Measurements from ENCODE around the gene HMGCR.
A peak's percentile ranks its signal among the peaks of the same experiment; 100 is the strongest.
"Not testable (repeated sequence)": the region's sequence is repeated elsewhere in the genome, so short reads cannot be mapped to it uniquely, and the experiment has no call there.

The HMGCR gene

DNA sequence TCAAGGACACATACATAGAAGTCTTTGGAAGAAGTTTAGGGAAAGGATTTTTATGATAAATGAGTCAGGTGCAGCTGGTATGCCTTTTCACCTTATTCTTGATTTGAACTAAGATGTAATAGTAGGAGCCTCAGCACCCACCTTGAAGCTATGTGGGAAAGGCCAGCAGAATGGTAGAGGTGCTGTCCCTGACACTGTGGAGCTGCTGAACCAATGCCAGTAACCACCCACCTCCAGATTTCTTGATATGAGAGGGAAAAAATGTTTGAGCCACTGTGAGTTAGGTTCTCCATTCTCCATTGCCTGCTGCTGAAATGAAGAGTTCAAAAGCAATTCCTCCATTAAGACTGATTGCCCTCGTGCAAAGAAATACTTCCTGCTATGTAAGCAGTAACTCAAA, 12.2 kb upstream of the HMGCR start:
- peaks cover 17% of the 10 kb centered on the region for H3K4me1 ChIP-seq (ENCODE audit: insufficient read depth, poor library complexity, severe bottlenecking)
- H3K9me3 ChIP-seq (ENCODE audit: severe bottlenecking) = no peaks in the 10 kb centered on the region
- H3K27me3 ChIP-seq (ENCODE audit: insufficient read depth, poor library complexity, severe bottlenecking) = no peaks in the 10 kb centered on the region
- no peak overlapping the region for H3K4me3 ChIP-seq (ENCODE audit: severe bottlenecking)
- TF ChIP-seq, protein P1, sequence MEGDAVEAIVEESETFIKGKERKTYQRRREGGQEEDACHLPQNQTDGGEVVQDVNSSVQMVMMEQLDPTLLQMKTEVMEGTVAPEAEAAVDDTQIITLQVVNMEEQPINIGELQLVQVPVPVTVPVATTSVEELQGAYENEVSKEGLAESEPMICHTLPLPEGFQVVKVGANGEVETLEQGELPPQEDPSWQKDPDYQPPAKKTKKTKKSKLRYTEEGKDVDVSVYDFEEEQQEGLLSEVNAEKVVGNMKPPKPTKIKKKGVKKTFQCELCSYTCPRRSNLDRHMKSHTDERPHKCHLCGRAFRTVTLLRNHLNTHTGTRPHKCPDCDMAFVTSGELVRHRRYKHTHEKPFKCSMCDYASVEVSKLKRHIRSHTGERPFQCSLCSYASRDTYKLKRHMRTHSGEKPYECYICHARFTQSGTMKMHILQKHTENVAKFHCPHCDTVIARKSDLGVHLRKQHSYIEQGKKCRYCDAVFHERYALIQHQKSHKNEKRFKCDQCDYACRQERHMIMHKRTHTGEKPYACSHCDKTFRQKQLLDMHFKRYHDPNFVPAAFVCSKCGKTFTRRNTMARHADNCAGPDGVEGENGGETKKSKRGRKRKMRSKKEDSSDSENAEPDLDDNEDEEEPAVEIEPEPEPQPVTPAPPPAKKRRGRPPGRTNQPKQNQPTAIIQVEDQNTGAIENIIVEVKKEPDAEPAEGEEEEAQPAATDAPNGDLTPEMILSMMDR (IDR thresholded peaks at IDR 0.05; ENCODE audit: poor library complexity, severe bottlenecking) = no peak
- no peaks in the 10 kb centered on the region for H3K36me3 ChIP-seq (ENCODE audit: low read depth)
- ATAC-seq (ENCODE audit: low read depth) = no peak
- DNase-seq (ENCODE audit: low spot score) = no peak
- no peak overlapping the region for H3K27ac ChIP-seq (ENCODE audit: poor library complexity, severe bottlenecking)

DNA sequence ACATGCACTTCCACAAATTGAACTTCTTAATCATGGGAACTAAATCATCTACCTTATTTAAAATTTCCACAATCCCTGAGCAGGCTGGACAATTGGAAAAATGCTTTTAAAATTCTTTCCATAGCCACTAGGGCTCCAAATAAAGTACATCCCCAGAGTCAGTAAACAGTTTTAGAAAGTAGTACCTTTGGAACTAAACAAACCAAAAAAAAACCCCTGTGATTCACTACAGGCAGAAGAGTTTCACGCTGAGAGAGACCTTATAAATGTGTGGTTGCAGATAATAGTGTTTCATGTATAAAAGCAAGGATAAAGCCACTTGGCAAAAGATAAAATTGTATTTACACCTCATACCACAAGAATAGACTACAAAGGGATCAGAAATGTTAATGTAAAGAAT, 11.8 kb upstream of the HMGCR start:
- Histone ChIP-seq H3K27ac (ENCODE audit: poor library complexity, severe bottlenecking) (no peak overlapping the region), H3K27me3 (ENCODE audit: insufficient read depth, poor library complexity, severe bottlenecking) (no peaks in the 10 kb centered on the region), H3K9me3 (ENCODE audit: severe bottlenecking) (no peaks in the 10 kb centered on the region), H3K4me1 (ENCODE audit: insufficient read depth, poor library complexity, severe bottlenecking) (peaks cover 14% of the 10 kb centered on the region), H3K36me3 (ENCODE audit: low read depth) (no peaks in the 10 kb centered on the region), H3K4me3 (ENCODE audit: severe bottlenecking) (no peak overlapping the region)
- TF ChIP-seq, protein P1 (IDR thresholded peaks at IDR 0.05; ENCODE audit: poor library complexity, severe bottlenecking) = no peak
- DNase-seq (ENCODE audit: low spot score) (no peak), ATAC-seq (ENCODE audit: low read depth) (no peak)

DNA sequence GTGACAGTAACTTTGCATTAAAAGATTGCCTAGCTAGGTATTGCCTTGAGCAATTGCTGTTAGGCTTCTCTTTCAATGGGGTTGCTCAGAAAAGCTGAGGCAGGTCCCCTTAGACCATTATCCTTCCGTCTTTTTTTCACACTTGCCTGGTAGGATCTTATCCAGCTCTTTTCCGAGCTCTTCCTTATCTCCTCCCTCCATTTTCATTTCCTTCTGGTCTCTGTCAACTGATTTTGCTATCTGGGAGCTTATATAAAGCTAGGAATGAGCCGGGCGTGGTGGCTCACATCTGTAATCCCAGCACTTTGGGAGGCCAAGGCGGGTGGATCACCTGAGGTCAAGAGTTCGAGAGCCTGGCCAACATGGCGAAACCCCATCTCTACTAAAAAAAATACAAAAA, 6.6 kb upstream of the HMGCR start:
- no peaks in the 10 kb centered on the region for H3K36me3 ChIP-seq (ENCODE audit: low read depth)
- no peaks in the 10 kb centered on the region for H3K9me3 ChIP-seq (ENCODE audit: severe bottlenecking)
- TF ChIP-seq, protein P1 (IDR thresholded peaks at IDR 0.05; ENCODE audit: poor library complexity, severe bottlenecking) = no peak
- DNase-seq (ENCODE audit: low spot score) (no peak), ATAC-seq (ENCODE audit: low read depth) (no peak)
- H3K4me1 ChIP-seq (ENCODE audit: insufficient read depth, poor library complexity, severe bottlenecking) = no peaks in the 10 kb centered on the region
- H3K27me3 ChIP-seq (ENCODE audit: insufficient read depth, poor library complexity, severe bottlenecking) = no peaks in the 10 kb centered on the region
- no peak overlapping the region for H3K4me3 ChIP-seq (ENCODE audit: severe bottlenecking)
- no peak overlapping the region for H3K27ac ChIP-seq (ENCODE audit: poor library complexity, severe bottlenecking)

DNA sequence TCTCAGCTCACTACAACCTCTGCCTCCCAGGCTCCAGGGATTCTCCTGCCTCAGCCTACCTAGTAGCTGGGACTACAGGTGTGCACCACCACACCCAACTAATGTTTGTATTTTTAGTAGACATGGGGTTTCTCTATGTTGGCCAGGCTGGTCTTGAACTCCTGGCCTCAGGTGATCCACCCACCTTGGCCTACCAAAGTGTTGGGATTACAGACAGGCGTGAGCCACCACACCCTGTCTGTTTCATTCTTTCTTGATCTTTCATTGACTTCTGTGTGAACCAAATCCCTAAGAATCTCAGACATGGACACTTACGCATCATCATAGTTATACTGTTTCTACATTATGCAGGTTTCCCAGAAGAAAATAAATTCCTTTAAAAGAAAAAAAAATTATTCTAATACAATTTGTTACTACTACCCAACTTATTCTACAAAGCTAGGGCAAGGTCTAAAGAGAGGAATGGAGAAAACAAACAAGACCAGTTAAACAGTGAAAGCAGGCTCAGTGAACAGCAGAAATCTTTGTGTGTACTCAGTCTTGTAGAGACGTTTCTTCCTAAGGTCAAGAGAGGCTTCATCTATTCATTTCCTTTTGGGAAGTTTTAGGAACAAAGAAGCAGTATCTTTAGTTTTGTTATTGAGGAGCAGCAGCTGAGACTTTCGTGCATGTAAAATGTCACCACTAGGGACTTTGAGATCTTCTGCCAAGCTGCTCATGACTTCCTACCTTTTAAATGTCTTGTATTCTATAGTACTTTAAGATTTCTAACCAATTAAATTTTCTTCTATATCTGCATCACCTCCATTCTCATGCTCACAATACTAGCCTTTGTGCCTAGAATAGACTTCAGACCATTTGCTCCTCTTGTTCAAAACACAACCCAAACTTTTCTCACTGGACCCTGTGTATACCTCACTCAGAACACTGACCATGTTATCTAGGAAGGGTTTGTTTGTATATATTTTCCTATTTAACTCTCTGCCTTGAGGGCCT, 5.6 kb upstream of the HMGCR start:
- Histone ChIP-seq H3K4me1 (ENCODE audit: insufficient read depth, poor library complexity, severe bottlenecking) (peaks cover 5% of the 10 kb centered on the region), H3K27ac (ENCODE audit: poor library complexity, severe bottlenecking) (no peak overlapping the region), H3K9me3 (ENCODE audit: severe bottlenecking) (no peaks in the 10 kb centered on the region), H3K4me3 (ENCODE audit: severe bottlenecking) (no peak overlapping the region), H3K27me3 (ENCODE audit: insufficient read depth, poor library complexity, severe bottlenecking) (no peaks in the 10 kb centered on the region), H3K36me3 (ENCODE audit: low read depth) (no peaks in the 10 kb centered on the region)
- DNase-seq (ENCODE audit: low spot score) = no peak
- TF ChIP-seq, protein P1 (IDR thresholded peaks at IDR 0.05; ENCODE audit: poor library complexity, severe bottlenecking) = peak; percentile 9
- no peak for ATAC-seq (ENCODE audit: low read depth)

DNA sequence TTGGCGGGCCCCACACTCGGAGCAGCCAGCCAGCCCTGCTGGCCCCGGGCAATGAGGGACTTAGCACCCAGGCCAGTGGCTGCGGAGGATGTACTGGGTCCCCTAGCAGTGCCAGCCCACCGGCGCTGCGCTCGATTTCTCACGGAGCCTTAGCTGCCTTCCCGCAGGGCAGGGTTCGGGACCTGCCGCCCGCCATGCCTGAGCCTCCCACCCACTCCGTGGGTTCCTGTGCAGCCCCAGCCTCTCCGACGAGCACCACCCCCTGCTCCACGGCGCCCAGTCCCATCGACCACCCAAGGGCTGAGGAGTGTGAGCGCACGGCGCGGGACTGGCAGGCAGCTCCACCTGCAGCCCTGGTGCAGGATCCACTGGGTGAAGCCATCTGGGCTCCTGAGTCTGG, 3.3 kb upstream of the HMGCR start:
- not testable (repeated sequence) for DNase-seq (ENCODE audit: low spot score); H3K4me3 ChIP-seq (ENCODE audit: severe bottlenecking); H3K9me3 ChIP-seq (ENCODE audit: severe bottlenecking); H3K27ac ChIP-seq (ENCODE audit: poor library complexity, severe bottlenecking); H3K36me3 ChIP-seq (ENCODE audit: low read depth); H3K4me1 ChIP-seq (ENCODE audit: insufficient read depth, poor library complexity, severe bottlenecking); ATAC-seq (ENCODE audit: low read depth); H3K27me3 ChIP-seq (ENCODE audit: insufficient read depth, poor library complexity, severe bottlenecking)

DNA sequence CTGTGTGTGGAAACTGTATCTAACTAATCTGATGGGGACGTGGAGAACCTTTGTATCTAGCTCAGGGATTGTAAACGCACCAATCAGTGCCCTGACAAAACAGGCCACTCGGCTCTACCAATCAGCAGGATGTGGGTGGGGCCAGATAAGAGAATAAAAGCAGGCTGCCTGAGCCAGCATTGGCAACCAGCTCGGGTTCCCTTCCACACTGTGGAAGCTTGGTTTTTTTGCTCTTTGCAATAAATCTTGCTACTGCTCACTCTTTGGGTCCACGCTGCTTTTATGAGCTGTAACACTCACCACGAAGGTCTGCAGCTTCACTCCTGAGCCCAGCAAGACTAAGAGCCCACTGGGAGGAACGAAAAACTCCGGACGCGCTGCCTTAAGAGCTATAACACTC, 2.6 kb upstream of the HMGCR start:
- peaks cover 12% of the 10 kb centered on the region for H3K36me3 ChIP-seq (ENCODE audit: low read depth)
- not testable (repeated sequence) for ATAC-seq (ENCODE audit: low read depth); H3K4me3 ChIP-seq (ENCODE audit: severe bottlenecking); H3K4me1 ChIP-seq (ENCODE audit: insufficient read depth, poor library complexity, severe bottlenecking); H3K27ac ChIP-seq (ENCODE audit: poor library complexity, severe bottlenecking); H3K9me3 ChIP-seq (ENCODE audit: severe bottlenecking); DNase-seq (ENCODE audit: low spot score); H3K27me3 ChIP-seq (ENCODE audit: insufficient read depth, poor library complexity, severe bottlenecking)
